Keratinocyte (primary cell): ENCODE results near the gene ID3. TPM values are rescaled to one million over a fixed set of nuclear protein-coding genes. Genes with fewer than 3 reads are reported as not detected.

ENCODE experiments used
- DNase-seq: peaks from one replicate; pipeline ENCODE4 v3.0.0-alpha.2; 2011; ENCODE audit warnings: low read depth, missing footprints, low spot score
- FAIRE-seq: peaks from 2 replicates; lab custom pipeline; 2011; peaks lifted over from hg19 to GRCh38; lab: Jason Lieb, UNC
- H2AFZ ChIP-seq: 2 replicates; pipeline ENCODE4 v1.6.0; 2012; ENCODE audit warnings: low read length, control low read depth, inconsistent platforms; ENCODE audit not compliant: control insufficient read depth
- H3K27ac ChIP-seq: 2 replicates; pipeline ENCODE4 v1.5.1; 2011; ENCODE audit warnings: low read length; ENCODE audit not compliant: control insufficient read depth, insufficient read depth
- H3K27me3 ChIP-seq: 3 replicates; pipeline ENCODE4 v1.6.0; 2011; ENCODE audit warnings: low read length; ENCODE audit not compliant: control insufficient read depth, insufficient read depth; ENCODE audit errors: extremely low read depth
- H3K36me3 ChIP-seq, 2 experiments: 2 replicates in 1 of 2; 3 replicates in 1 of 2; pipeline ENCODE4 v1.5.1; 2011; ENCODE audit warnings: low read length in 2 of 2, mild to moderate bottlenecking in 1 of 2; ENCODE audit not compliant: control insufficient read depth in 2 of 2, insufficient read depth in 2 of 2; ENCODE audit errors: extremely low read depth in 1 of 2
- H3K4me1 ChIP-seq: 3 replicates; pipeline ENCODE4 v1.5.1; 2011; ENCODE audit warnings: low read length; ENCODE audit not compliant: control insufficient read depth, insufficient read depth; ENCODE audit errors: extremely low read depth
- H3K4me2 ChIP-seq: 3 replicates; pipeline ENCODE4 v1.6.0; 2011; ENCODE audit warnings: low read depth, low read length; ENCODE audit not compliant: control insufficient read depth, insufficient read depth; ENCODE audit errors: extremely low read depth
- H3K4me3 ChIP-seq, 3 experiments: fragments of 200-600 bp in 1 of 3; sonication (generic) in 1 of 3; 2 replicates in 2 of 3; 3 replicates in 1 of 3; pipeline ENCODE4 v1.5.1; 2011 to 2016; ENCODE audit warnings: low read length in 3 of 3, mild to moderate bottlenecking in 3 of 3, control low read depth in 2 of 3, inconsistent platforms in 1 of 3, low read depth in 1 of 3, mixed read lengths in 1 of 3, mixed run types in 1 of 3, moderate library complexity in 1 of 3; ENCODE audit not compliant: control insufficient read depth in 2 of 3, insufficient read depth in 2 of 3; ENCODE audit errors: extremely low read depth in 1 of 3
- H3K79me2 ChIP-seq: 2 replicates; pipeline ENCODE4 v1.6.0; 2012; ENCODE audit warnings: low read length; ENCODE audit not compliant: control insufficient read depth, insufficient read depth
- H3K9ac ChIP-seq: 3 replicates; pipeline ENCODE4 v1.6.0; 2011; ENCODE audit warnings: low read length; ENCODE audit not compliant: control insufficient read depth, insufficient read depth; ENCODE audit errors: extremely low read depth
- H3K9me1 ChIP-seq: 3 replicates; pipeline ENCODE4 v1.6.0; 2011; ENCODE audit warnings: low read length; ENCODE audit not compliant: control insufficient read depth, insufficient read depth; ENCODE audit errors: extremely low read depth
- H3K9me3 ChIP-seq: 2 replicates; pipeline ENCODE4 v1.5.1; 2012; ENCODE audit warnings: low read depth, low read length; ENCODE audit not compliant: control insufficient read depth
- H4K20me1 ChIP-seq: 3 replicates; pipeline ENCODE4 v1.6.0; 2011; ENCODE audit warnings: low read length; ENCODE audit not compliant: control insufficient read depth, insufficient read depth; ENCODE audit errors: extremely low read depth
- CTCF ChIP-seq, 3 experiments: IDR thresholded peaks in 1 of 3; conservative IDR thresholded peaks in 1 of 3; optimal IDR thresholded peaks in 1 of 3; 2 replicates in 2 of 3; 3 replicates in 1 of 3; pipeline versions ENCODE3 to v1.5.1; 2011; ENCODE audit warnings: low read length in 3 of 3, mild to moderate bottlenecking in 3 of 3, moderate library complexity in 2 of 3, control low read depth in 1 of 3, inconsistent platforms in 1 of 3; ENCODE audit not compliant: insufficient read depth in 2 of 3; ENCODE audit errors: extremely low read depth in 1 of 3
- EZH2 ChIP-seq: IDR thresholded peaks from one replicate; pipeline ENCODE4 v1.6.1; 2012; ENCODE audit warnings: inconsistent platforms, mild to moderate bottlenecking, low read length, moderate library complexity
- dilution Hi-C: fragments of 300-500 bp; cut with MboI; formaldehyde crosslinking; loops from one replicate; pipeline ENCODE4 v1.7.0; 2020; ENCODE audit warnings: low sequenced_read_pairs; ENCODE audit not compliant: extremely low pct_ligation_motif_present
- polyA plus RNA-seq, 5 experiments: library from polyadenylated mRNA; depleted of rRNA in 3 of 5; stranded (reverse) in 3 of 5; stranded (forward) in 1 of 5; unstranded in 1 of 5; fragments of >200 nt; gene quantifications; 1 replicate in 1 of 5; 2 replicates in 3 of 5; 3 replicates in 1 of 5; pipeline versions ENCODE4 v1.2.1 to v1.2.3, GENCODE V29; 2011 to 2012; ENCODE audit warnings: missing spikeins in 2 of 5, low read depth in 1 of 5, low replicate concordance in 1 of 5

The ID3 gene
- polyA plus RNA-seq, 1 donor (not counting 4 experiments of a cell fraction or from before 2014, with no cell fraction given), result 38.0 TPM

- no peak for DNase-seq
- H3K4me1 ChIP-seq, result peaks cover 47% of the 10 kb centered on the region
- H3K9me3 ChIP-seq, result no peaks in the 10 kb centered on the region
- TF ChIP-seq CTCF (optimal IDR thresholded peaks at IDR 0.05 in 1 of 3, IDR thresholded peaks at IDR 0.05 in 1 of 3, conservative IDR thresholded peaks at IDR 0.05 in 1 of 3; ENCODE audit: extremely low read depth in 1 of 3, insufficient read depth in 2 of 3, low read length in 3 of 3) (no peak), EZH2 (no peak)
- peak overlapping the region; percentile 62 for H3K27ac ChIP-seq
- H3K9me1 ChIP-seq, result no peaks in the 10 kb centered on the region
- peak overlapping the region; percentile 7 for H3K9ac ChIP-seq
- peak; percentile 46 for FAIRE-seq
- no peaks in the 10 kb centered on the region for H3K36me3 ChIP-seq
- H3K4me3 ChIP-seq, result no peak overlapping the region
- H3K4me2 ChIP-seq, result peak overlapping the region; percentile 94
- H3K27me3 ChIP-seq, result no peaks in the 10 kb centered on the region
- H2AFZ ChIP-seq, result no peak overlapping the region
- H4K20me1 ChIP-seq, result no peaks in the 10 kb centered on the region
- dilution Hi-C loops, result no loop called here
- peaks cover 7% of the 10 kb centered on the region for H3K79me2 ChIP-seq
These were observed 3.2 kb downstream of the ID3 start for GRCh38 chr1:23555986-23556634.

GRCh38 chr1:23555270-23555985 is 3.9 kb downstream of the ID3 start:
- FAIRE-seq (no peak), DNase-seq (no peak)
- Histone ChIP-seq H4K20me1 (no peaks in the 10 kb centered on the region), H3K36me3 (no peaks in the 10 kb centered on the region), H3K4me1 (peaks cover 47% of the 10 kb centered on the region), H3K27me3 (no peaks in the 10 kb centered on the region), H3K9me3 (no peaks in the 10 kb centered on the region), H3K4me2 (peak overlapping the region; percentile 94), H2AFZ (peak overlapping the region; percentile 61), H3K27ac (peak overlapping the region; percentile 62), H3K79me2 (peaks cover 7% of the 10 kb centered on the region), H3K9me1 (no peaks in the 10 kb centered on the region), H3K4me3 (peak overlapping the region; percentile 20 to 66 (median 45)), H3K9ac (peak overlapping the region; percentile 77)
- no peak for TF ChIP-seq CTCF (optimal IDR thresholded peaks at IDR 0.05 in 1 of 3, IDR thresholded peaks at IDR 0.05 in 1 of 3, conservative IDR thresholded peaks at IDR 0.05 in 1 of 3; ENCODE audit: extremely low read depth in 1 of 3, insufficient read depth in 2 of 3, low read length in 3 of 3)
- TF ChIP-seq EZH2, result no peak
- dilution Hi-C loops, result no loop called here
